Trophoblast cell (in vitro differentiated cells and primary cell): ENCODE data around the gene UPK3B.
"Not testable (repeated sequence)": the region's sequence is repeated elsewhere in the genome, so short reads cannot be mapped to it uniquely, and the experiment has no call there.

Experiments
- DNase-seq, 2 donors: peaks; one replicate each; pipeline ENCODE4 v3.0.0-alpha.2; 2016
- H2AFZ ChIP-seq: 2 replicates; pipeline ENCODE4 v1.6.1; 2013; ENCODE audit warnings: low read length, moderate library complexity, mild to moderate bottlenecking; ENCODE audit not compliant: insufficient read depth, poor library complexity
- H2AK5ac ChIP-seq: 2 replicates; pipeline ENCODE4 v1.6.1; 2013; ENCODE audit warnings: mild to moderate bottlenecking, low read length
- H2BK120ac ChIP-seq: 2 replicates; pipeline ENCODE4 v1.6.1; 2013; ENCODE audit warnings: low read length, mild to moderate bottlenecking, moderate library complexity; ENCODE audit not compliant: insufficient read depth, poor library complexity
- H2BK12ac ChIP-seq: 2 replicates; pipeline ENCODE4 v1.6.1; 2013; ENCODE audit warnings: mild to moderate bottlenecking, low read length, moderate library complexity
- H2BK5ac ChIP-seq: 2 replicates; pipeline ENCODE4 v1.6.1; 2013; ENCODE audit warnings: low read length, low read depth, moderate library complexity, mild to moderate bottlenecking; ENCODE audit not compliant: poor library complexity
- H3K14ac ChIP-seq: 2 replicates; pipeline ENCODE4 v1.6.1; 2013; ENCODE audit warnings: mild to moderate bottlenecking, low read length
- H3K18ac ChIP-seq: 2 replicates; pipeline ENCODE4 v1.6.1; 2013; ENCODE audit warnings: mild to moderate bottlenecking, low read length
- H3K23ac ChIP-seq: 2 replicates; pipeline ENCODE4 v1.6.1; 2013; ENCODE audit warnings: low read length
- H3K27ac ChIP-seq: 2 replicates; pipeline ENCODE4 v1.5.1; 2013; ENCODE audit warnings: low read depth, mild to moderate bottlenecking, inconsistent platforms, low read length, moderate library complexity
- H3K27me3 ChIP-seq: 2 replicates; pipeline ENCODE4 v1.6.1; 2013; ENCODE audit warnings: inconsistent platforms, mild to moderate bottlenecking, low read length, moderate library complexity; ENCODE audit not compliant: insufficient read depth
- H3K36me3 ChIP-seq, 2 experiments: 1 replicate in 1 of 2; 2 replicates in 1 of 2; pipeline ENCODE4 v1.6.1; 2013; ENCODE audit warnings: low read length in 2 of 2, mild to moderate bottlenecking in 2 of 2, moderate library complexity in 1 of 2; ENCODE audit not compliant: insufficient read depth in 2 of 2, control insufficient read depth in 1 of 2
- H3K4ac ChIP-seq: 2 replicates; pipeline ENCODE4 v1.6.1; 2013; ENCODE audit warnings: low read depth, mild to moderate bottlenecking, low read length, moderate library complexity
- H3K4me1 ChIP-seq, 2 experiments: 1 replicate in 1 of 2; 2 replicates in 1 of 2; pipeline ENCODE4 v1.6.1; 2013; ENCODE audit warnings: low read length in 2 of 2, mild to moderate bottlenecking in 2 of 2, moderate library complexity in 1 of 2; ENCODE audit not compliant: insufficient read depth in 2 of 2, control insufficient read depth in 1 of 2
- H3K4me2 ChIP-seq: 2 replicates; pipeline ENCODE4 v1.6.1; 2013; ENCODE audit warnings: inconsistent platforms, mild to moderate bottlenecking, low read length, moderate library complexity
- H3K4me3 ChIP-seq: 2 replicates; pipeline ENCODE4 v1.5.1; 2013; ENCODE audit warnings: mild to moderate bottlenecking, low read depth, low read length, inconsistent platforms
- H3K79me1 ChIP-seq: one replicate; pipeline ENCODE4 v1.6.1; 2013; ENCODE audit warnings: low read length
- H3K79me2 ChIP-seq: 2 replicates; pipeline ENCODE4 v1.6.1; 2013; ENCODE audit warnings: low read length, mild to moderate bottlenecking; ENCODE audit not compliant: control insufficient read depth, insufficient read depth, poor library complexity
- H3K9ac ChIP-seq: 2 replicates; pipeline ENCODE4 v1.6.1; 2013; ENCODE audit warnings: mild to moderate bottlenecking, low read length
- H3K9me3 ChIP-seq: 2 replicates; pipeline ENCODE4 v1.6.1; 2013; ENCODE audit warnings: low read depth, mild to moderate bottlenecking, control low read depth, inconsistent platforms, low read length; ENCODE audit not compliant: insufficient read depth
- H4K12ac ChIP-seq: 2 replicates; pipeline ENCODE4 v1.6.1; 2013; ENCODE audit warnings: low read depth, mild to moderate bottlenecking, low read length, moderate library complexity
- H4K8ac ChIP-seq: 2 replicates; pipeline ENCODE4 v1.6.1; 2013; ENCODE audit warnings: low read depth, mild to moderate bottlenecking, low read length, moderate library complexity
- H4K91ac ChIP-seq: one replicate; pipeline ENCODE4 v1.6.1; 2013; ENCODE audit warnings: low read depth, mild to moderate bottlenecking, low read length, moderate library complexity
- WGBS: extraction: QIAGEN DNeasy Blood & Tissue Kit; methylation state at CpG from one replicate; pipeline ENCODE4 v1.1.7; 2013; ENCODE audit warnings: missing lambda C conversion rate; ENCODE audit not compliant: insufficient read length, insufficient coverage; ENCODE audit errors: extremely low coverage; 5-methylcytosine and 5-hydroxymethylcytosine counted together

The UPK3B gene

DNA sequence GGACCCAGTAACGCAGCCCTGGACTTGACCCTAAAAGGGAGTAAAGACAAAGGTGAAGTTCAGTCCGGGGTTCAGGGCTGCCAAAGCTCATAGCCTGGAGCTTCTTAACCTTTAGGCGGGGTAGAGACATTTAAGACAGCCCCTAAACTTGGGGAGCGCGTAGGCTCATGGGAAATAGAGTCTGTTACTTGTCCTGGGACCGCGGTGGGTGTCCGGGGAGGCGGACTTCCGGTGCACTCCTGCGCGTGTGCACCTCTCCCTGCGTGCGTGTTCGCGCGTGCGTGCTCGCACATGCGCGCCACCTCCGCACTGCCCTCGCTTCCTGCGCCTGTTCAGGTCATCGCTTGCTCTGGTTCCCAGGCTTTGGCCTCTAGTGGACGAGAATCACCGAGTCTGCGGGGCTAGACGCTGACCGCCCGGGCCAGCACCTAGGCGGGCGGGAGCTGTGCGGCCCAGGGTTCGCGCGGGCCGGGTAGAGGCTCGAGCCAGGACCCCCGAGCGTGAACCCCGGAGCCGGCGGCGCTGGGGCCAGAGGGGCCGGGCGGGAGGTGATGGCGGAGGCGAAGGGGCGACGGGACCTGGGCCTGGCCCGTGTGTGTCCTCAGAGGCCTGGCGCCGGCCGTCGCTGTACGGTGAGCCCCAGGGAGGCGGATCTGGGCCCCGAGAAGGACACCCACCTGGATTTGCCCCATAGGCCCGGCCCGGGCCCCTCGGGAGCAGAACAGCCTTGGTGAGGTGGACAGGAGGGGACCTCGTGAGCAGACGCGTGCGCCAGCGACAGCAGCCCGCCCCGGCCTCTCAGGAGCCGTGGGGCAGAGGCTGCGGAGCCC is 38.9 kb downstream of the UPK3B start:
- Histone ChIP-seq H3K4me2 (peak overlapping the region; percentile 68), H4K8ac (peak overlapping the region; percentile 93), H2AK5ac (peak overlapping the region; percentile 72), H3K4me3 (peak overlapping the region; percentile 88), H2AFZ (peak overlapping the region; percentile 85), H4K12ac (peak overlapping the region; percentile 80), H2BK120ac (peak overlapping the region; percentile 36), H4K91ac (peak overlapping the region; percentile 88), H3K27ac (peak overlapping the region; percentile 77), H2BK5ac (peak overlapping the region; percentile 75), H3K18ac (peak overlapping the region; percentile 49), H3K14ac (peak overlapping the region; percentile 80), H3K4ac (peak overlapping the region; percentile 98), H3K9ac (peak overlapping the region; percentile 77)
- H3K79me2 ChIP-seq, H3K36me3 ChIP-seq, H3K27me3 ChIP-seq, H3K79me1 ChIP-seq, H2BK12ac ChIP-seq, H3K9me3 ChIP-seq, H3K23ac ChIP-seq, H3K4me1 ChIP-seq: not testable (repeated sequence)
- no CpG with 5 or more reads among the region's 71 CpGs for WGBS
- peak; percentile 72 to 80 for DNase-seq

DNA sequence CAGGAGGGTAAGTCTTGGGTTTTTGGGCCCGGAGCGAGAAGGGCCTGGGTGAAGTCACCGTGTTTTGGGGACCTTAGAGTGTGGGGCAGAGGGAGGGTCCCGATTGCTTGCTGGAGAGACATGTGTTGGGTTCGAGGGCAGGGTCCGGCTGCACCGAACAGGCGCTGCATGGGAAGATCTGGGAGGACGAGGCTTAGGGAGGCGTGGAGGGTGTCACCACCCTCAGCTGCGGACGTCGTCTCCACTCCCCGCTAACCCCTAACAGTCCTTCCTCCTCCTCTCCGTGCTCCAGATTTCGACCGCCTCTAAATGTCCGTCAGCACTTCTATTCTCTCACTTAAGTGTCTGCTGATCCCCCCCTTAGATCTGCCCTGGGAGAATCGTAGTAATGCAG is 39.5 kb downstream of the UPK3B start:
- not testable (repeated sequence) for H3K4me1 ChIP-seq, H3K9me3 ChIP-seq, H3K36me3 ChIP-seq, H3K27ac ChIP-seq, DNase-seq, H3K79me1 ChIP-seq, H3K79me2 ChIP-seq, H3K23ac ChIP-seq, H2BK12ac ChIP-seq, H3K27me3 ChIP-seq
- Histone ChIP-seq H3K4me2 (peak overlapping the region; percentile 68), H2AK5ac (peak overlapping the region; percentile 72), H2BK120ac (peak overlapping the region; percentile 36), H3K4me3 (peak overlapping the region; percentile 88), H3K4ac (peak overlapping the region; percentile 98), H4K12ac (peak overlapping the region; percentile 80), H3K14ac (peak overlapping the region; percentile 80), H4K91ac (peak overlapping the region; percentile 88), H3K18ac (peak overlapping the region; percentile 49), H2AFZ (peak overlapping the region; percentile 85), H4K8ac (peak overlapping the region; percentile 93), H2BK5ac (peak overlapping the region; percentile 75), H3K9ac (peak overlapping the region; percentile 77)
- WGBS: no CpG with 5 or more reads among the region's 19 CpGs

DNA sequence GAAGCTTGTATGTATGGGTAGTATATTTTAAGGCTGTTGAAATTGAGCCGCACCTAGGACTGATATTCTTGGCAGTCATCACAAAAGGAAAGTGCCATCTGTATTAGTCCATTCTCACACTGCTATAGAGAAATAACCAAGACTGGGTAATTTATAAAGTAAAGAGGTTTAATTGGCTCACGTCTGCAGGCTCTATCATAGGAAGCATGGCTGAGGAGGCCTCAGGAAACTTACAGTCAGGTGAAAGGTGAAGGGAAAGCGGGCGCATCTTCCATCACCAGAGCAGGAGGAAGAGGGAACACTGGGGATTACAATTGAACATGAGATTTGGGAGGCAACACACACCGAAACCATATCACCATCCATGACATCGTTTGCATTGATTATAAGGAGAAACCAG is 41.6 kb downstream of the UPK3B start:
- not testable (repeated sequence) for H3K23ac ChIP-seq, H2BK12ac ChIP-seq, H3K36me3 ChIP-seq, H3K14ac ChIP-seq, H2AFZ ChIP-seq, H4K91ac ChIP-seq, H3K4me3 ChIP-seq, H3K18ac ChIP-seq, H3K4me1 ChIP-seq, H3K4me2 ChIP-seq, H3K27ac ChIP-seq, DNase-seq, H3K9me3 ChIP-seq, H2BK120ac ChIP-seq, H3K9ac ChIP-seq, H4K12ac ChIP-seq, H2BK5ac ChIP-seq, H4K8ac ChIP-seq, H3K79me1 ChIP-seq, H3K79me2 ChIP-seq, H3K4ac ChIP-seq, H3K27me3 ChIP-seq, H2AK5ac ChIP-seq
- no CpG with 5 or more reads among the region's 6 CpGs for WGBS

DNA sequence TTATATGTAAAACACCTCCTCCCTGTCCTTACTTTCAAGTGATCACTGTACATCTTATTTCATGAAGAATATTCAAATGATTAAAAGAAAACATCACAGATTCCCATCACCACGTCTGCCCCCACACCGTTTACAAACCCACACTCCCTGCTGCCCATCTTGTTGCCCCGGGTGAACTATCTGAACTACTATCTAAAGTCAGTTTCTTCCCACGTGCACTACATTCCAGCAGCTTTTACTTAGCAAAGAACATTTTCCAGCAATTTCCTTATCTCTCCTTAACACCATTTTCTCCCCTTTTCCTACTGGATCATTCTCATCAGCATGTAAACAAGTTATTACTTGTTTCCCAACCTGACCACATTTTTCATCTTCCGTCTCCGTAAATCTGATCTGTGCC is 49.3 kb downstream of the UPK3B start:
- not testable (repeated sequence) for H3K4me2 ChIP-seq, H3K4me3 ChIP-seq, H4K91ac ChIP-seq, H3K14ac ChIP-seq, H3K23ac ChIP-seq, H4K12ac ChIP-seq, H3K4me1 ChIP-seq, H2AK5ac ChIP-seq, H3K4ac ChIP-seq, H3K27me3 ChIP-seq, H4K8ac ChIP-seq, H3K27ac ChIP-seq, H3K9me3 ChIP-seq, H2BK5ac ChIP-seq, H2BK120ac ChIP-seq, H3K36me3 ChIP-seq, H3K9ac ChIP-seq, H3K18ac ChIP-seq, H3K79me2 ChIP-seq, H3K79me1 ChIP-seq, H2AFZ ChIP-seq, H2BK12ac ChIP-seq
- no CpG with 5 or more reads among the region's 6 CpGs for WGBS
- peak; percentile 2 to 32 for DNase-seq
